ENCODE measurements around the gene ZEB2.

- no peak for TF ChIP-seq LEF1 (IDR thresholded peaks at IDR 0.05; ENCODE audit: borderline replicate concordance)
- TF ChIP-seq FOXM1 (IDR thresholded peaks at IDR 0.05; ENCODE audit: borderline replicate concordance): no peak
- TF ChIP-seq SP1 (IDR thresholded peaks at IDR 0.05): no peak
- TF ChIP-seq, protein P1, sequence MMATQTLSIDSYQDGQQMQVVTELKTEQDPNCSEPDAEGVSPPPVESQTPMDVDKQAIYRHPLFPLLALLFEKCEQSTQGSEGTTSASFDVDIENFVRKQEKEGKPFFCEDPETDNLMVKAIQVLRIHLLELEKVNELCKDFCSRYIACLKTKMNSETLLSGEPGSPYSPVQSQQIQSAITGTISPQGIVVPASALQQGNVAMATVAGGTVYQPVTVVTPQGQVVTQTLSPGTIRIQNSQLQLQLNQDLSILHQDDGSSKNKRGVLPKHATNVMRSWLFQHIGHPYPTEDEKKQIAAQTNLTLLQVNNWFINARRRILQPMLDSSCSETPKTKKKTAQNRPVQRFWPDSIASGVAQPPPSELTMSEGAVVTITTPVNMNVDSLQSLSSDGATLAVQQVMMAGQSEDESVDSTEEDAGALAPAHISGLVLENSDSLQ (IDR thresholded peaks at IDR 0.05): no peak
- no peak for TF ChIP-seq BHLHE40 (IDR thresholded peaks at IDR 0.05; ENCODE audit: borderline replicate concordance)
- no peak for TF ChIP-seq HDGF (IDR thresholded peaks at IDR 0.05; ENCODE audit: borderline replicate concordance)
- TF ChIP-seq CTBP1 (IDR thresholded peaks at IDR 0.05; ENCODE audit: borderline replicate concordance): no peak
- no peak for TF ChIP-seq FOXA1 (IDR thresholded peaks at IDR 0.05)
- no peak for TF ChIP-seq TARDBP (IDR thresholded peaks at IDR 0.05)
- TF ChIP-seq FOXK2 (IDR thresholded peaks at IDR 0.05): no peak
Observed at GRCh38 chr2:144466637-144467036, 53.3 kb downstream of the ZEB2 start.

Data from HEK293T (cell line).